ENCODE measurements around the gene AFM. TPM values are rescaled to one million over a fixed set of nuclear protein-coding genes. Genes with fewer than 3 reads are reported as not detected.
"Not testable (repeated sequence)": the region's sequence is repeated elsewhere in the genome, so short reads cannot be mapped to it uniquely, and the experiment has no call there.

The AFM gene
- total RNA-seq, 4 donors from 2014 or later = not detected

GRCh38 chr4:73544620-73545019 lies 63.1 kb downstream of the AFM start:
- H3K4me3 ChIP-seq (ENCODE audit: low read depth, poor library complexity, severe bottlenecking) = no peak overlapping the region
- no peak for DNase-seq (ENCODE audit: low spot score in 2 of 2)
- TF ChIP-seq CTCF (IDR thresholded peaks at IDR 0.05) = no peak
- no peak for TF ChIP-seq POLR2A (IDR thresholded peaks at IDR 0.05)
- WGBS, 2 donors = 80 to 92% methylated on average over 2 of the region's 2 CpGs
- intact Hi-C loops (cut with DNase I; ENCODE audit: low total_unique reads) = no loop called here

- 94 to 96% methylated on average over 10 to 11 of the region's 11 CpGs for WGBS, 2 donors
- intact Hi-C loops (cut with DNase I; ENCODE audit: low total_unique reads) = not testable (repeated sequence)
These were observed 69.3 kb downstream of the AFM start for GRCh38 chr4:73550865-73551264.

More at GRCh38 chr4:73550865-73551264, 69.3 kb downstream of the AFM start:
- H3K4me3 ChIP-seq (ENCODE audit: low read depth, poor library complexity, severe bottlenecking); DNase-seq (ENCODE audit: low spot score in 2 of 2): not testable (repeated sequence)

Other genes starting within 250 kb of the AFM start
- gene ANKRD17, start 222.9 kb upstream of the AFM start, total RNA-seq = 10 to 100 TPM; 48.0 to 64.1 (median 57.0) TPM
- gene ALB, start 77.5 kb upstream of the AFM start, total RNA-seq = under 1 TPM in 1 of 4 donors, not detected in 3; 0.25 TPM
- not detected for gene AFP, start 45.5 kb upstream of the AFM start, total RNA-seq
- gene RASSF6, start 138.7 kb downstream of the AFM start, total RNA-seq = 10 to 100 TPM in 3 of 4 donors, 1 to 10 TPM in 1; 6.2 to 15.1 (median 11.5) TPM